BJ (cell line): Measurements from ENCODE around the gene TUFM. TPM values are rescaled to one million over a fixed set of nuclear protein-coding genes. Genes with fewer than 3 reads are reported as not detected.

Experiments
- CTCF ChIA-PET: fragments of 350-600 bp; formaldehyde crosslinking; extraction: SDS; loops from one replicate; lab custom pipeline; 2021; ENCODE audit warnings: antibody characterized with exemption, inconsistent platforms; lab: Yijun Ruan, JAX
- POLR2A ChIA-PET: fragments of 300-600 bp; sonication (Branson Sonifier 250); formaldehyde crosslinking; extraction: SDS; loops from one replicate; lab custom pipeline; 2021; ENCODE audit warnings: antibody characterized with exemption; lab: Charles Lee
- DNase-seq: peaks from one replicate; pipeline ENCODE4 v3.0.0-alpha.2; 2011; ENCODE audit warnings: low read depth
- H3K27me3 ChIP-seq: 2 replicates; pipeline ENCODE4 v1.6.0; 2011; ENCODE audit warnings: low read length; ENCODE audit not compliant: control insufficient read depth, insufficient read depth
- H3K36me3 ChIP-seq: 2 replicates; pipeline ENCODE4 v1.5.1; 2011; ENCODE audit warnings: low read length; ENCODE audit not compliant: control insufficient read depth, insufficient read depth
- H3K4me3 ChIP-seq: 2 replicates; pipeline ENCODE4 v1.5.1; 2011; ENCODE audit warnings: low read depth, mild to moderate bottlenecking, control low read depth, low read length
- polyA plus RNA-seq: library from polyadenylated mRNA; depleted of rRNA; stranded (reverse); fragments of >200 nt; gene quantifications from 2 replicates; pipeline ENCODE4 v1.2.3, GENCODE V29; 2011
- TF ChIP-seq, protein P1 (sequence below): IDR thresholded peaks from 2 replicates; pipeline ENCODE4 v1.5.1; 2011; ENCODE audit warnings: low read depth, mild to moderate bottlenecking, control low read depth, inconsistent platforms, low read length, moderate library complexity; ENCODE audit not compliant: insufficient read depth

Gene TUFM
- polyA plus RNA-seq, 1 experiment: 118 TPM

DNA sequence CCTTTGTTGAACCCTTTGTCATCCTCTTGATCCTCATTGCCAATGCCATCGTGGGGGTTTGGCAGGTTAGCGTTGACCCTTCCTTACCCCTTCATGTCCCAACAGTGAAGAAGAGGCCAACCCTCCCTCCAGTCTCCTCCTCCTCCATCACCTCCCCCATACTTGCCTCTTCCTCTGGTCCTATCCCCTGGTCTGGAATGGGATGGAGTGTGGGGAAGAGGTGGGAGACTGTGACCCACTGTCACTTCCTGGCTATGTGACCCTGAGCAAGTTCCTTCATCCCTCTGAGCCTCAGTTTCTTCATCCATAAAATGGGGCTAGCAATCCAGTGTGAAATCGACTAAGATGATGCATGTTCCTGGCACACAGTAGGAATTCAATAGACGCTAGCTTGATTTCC lies 34.8 kb upstream of the TUFM start:
- no peaks in the 10 kb centered on the region for H3K27me3 ChIP-seq
- TF ChIP-seq, protein P1, sequence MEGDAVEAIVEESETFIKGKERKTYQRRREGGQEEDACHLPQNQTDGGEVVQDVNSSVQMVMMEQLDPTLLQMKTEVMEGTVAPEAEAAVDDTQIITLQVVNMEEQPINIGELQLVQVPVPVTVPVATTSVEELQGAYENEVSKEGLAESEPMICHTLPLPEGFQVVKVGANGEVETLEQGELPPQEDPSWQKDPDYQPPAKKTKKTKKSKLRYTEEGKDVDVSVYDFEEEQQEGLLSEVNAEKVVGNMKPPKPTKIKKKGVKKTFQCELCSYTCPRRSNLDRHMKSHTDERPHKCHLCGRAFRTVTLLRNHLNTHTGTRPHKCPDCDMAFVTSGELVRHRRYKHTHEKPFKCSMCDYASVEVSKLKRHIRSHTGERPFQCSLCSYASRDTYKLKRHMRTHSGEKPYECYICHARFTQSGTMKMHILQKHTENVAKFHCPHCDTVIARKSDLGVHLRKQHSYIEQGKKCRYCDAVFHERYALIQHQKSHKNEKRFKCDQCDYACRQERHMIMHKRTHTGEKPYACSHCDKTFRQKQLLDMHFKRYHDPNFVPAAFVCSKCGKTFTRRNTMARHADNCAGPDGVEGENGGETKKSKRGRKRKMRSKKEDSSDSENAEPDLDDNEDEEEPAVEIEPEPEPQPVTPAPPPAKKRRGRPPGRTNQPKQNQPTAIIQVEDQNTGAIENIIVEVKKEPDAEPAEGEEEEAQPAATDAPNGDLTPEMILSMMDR: no peak
- POLR2A ChIA-PET: no interaction called here
- H3K4me3 ChIP-seq: no peak overlapping the region
- no peak for DNase-seq
- CTCF ChIA-PET: interaction anchor here (1.0 kb wide), 1 partner anchor 8 kb away, joined by 3 read pairs; no protein-coding TSS in a partner anchor
- no peaks in the 10 kb centered on the region for H3K36me3 ChIP-seq

DNA sequence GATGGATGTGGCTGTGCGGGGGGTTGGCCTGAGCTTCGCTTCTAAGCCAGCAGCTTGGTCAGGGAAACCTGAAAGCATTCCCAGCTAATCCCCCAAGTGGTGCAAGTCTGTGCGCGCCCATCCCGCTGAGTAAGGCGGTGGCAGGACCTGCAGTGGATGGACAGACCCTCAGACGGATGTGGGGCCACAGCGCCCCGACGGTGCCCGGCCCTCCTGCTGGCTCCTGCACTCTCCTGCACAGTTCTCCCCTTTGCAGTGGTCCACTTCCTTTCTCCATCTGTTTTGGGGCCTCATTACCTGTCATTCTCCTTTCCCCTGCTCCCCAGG lies 34.4 kb upstream of the TUFM start:
- ChIA-PET POLR2A (no interaction called here), CTCF (interaction anchor here (1.6 kb wide), 1 partner anchor 10 kb away, joined by 3 read pairs; no protein-coding TSS in a partner anchor)
- TF ChIP-seq, protein P1: no peak
- H3K36me3 ChIP-seq: no peaks in the 10 kb centered on the region
- no peaks in the 10 kb centered on the region for H3K27me3 ChIP-seq
- no peak overlapping the region; the same call in 1 of the 2 replicates for H3K4me3 ChIP-seq
- DNase-seq: no peak

DNA sequence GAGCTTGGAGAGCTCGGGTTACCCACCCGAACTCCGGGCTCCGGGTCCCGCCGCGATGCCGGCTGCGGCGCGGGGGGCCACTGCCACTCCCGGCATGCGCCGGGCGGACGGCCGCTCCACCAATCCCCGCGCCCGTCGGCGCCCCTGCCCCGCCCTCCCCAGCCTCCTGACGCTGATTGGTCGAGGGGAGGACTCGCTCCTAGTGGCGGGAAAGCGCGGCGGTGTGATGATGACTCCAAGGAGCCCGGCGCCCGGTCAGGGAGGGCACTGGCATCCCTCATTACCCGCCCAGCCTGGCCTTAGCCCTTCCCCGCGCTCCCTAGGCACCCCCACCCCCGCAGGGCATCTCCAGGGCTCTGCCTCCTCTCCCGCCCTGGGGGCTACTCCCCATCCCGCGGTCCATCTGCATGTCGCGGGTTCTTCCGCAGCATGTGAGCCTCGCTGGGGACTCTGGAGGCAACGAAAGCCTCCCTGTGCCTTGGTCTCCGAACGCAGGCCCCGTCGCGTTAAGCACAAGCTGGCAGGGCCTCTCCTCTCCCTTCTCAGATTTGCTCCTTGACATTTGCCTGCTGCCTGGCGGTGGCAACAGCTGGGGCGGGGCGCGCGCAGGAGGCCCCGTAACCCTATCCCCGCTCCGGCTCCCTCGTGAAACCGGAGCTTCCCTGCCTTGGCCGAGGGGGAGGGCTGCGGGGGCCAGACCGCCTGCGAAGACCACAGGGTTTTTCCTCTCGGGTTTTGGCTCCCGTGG lies 33.9 kb upstream of the TUFM start:
- ChIA-PET POLR2A (interaction anchor here (0.6 kb wide), 1 partner anchor 17 kb away, joined by 3 read pairs; no protein-coding TSS in a partner anchor), CTCF (interaction anchor here (1.6 kb wide), 1 partner anchor 9 kb away, joined by 3 read pairs; no protein-coding TSS in a partner anchor)
- Histone ChIP-seq H3K36me3 (no peaks in the 10 kb centered on the region), H3K27me3 (no peaks in the 10 kb centered on the region), H3K4me3 (peak overlapping the region; percentile 60)
- peak; percentile 15 for DNase-seq
- TF ChIP-seq, protein P1: no peak

DNA sequence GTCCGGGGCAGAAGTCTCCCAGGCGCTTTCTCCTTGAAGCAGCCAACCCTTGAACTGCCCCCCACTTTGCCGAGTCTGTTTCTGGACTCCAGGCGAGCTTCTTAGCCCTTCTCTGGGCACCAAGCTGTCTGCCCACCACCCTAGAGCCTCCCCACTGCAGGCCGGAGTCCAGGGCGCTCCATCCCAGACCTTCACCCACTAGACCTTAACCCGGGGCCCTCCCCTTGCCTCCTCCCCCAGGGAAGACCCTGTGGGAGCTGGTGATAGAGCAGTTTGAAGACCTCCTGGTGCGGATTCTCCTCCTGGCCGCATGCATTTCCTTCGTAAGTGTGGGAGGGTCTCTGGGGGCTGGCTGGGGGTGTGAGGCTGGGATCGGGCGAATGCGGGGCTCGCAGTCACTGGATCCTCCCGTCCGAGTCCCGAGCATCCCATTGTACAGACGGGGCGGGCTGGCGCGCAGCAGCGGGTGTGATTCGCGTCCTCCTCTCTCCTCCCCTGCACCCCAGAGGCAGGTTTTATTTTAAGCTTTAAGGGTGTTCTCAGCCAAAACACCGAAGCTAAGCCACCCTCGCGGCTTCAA lies 33.2 kb upstream of the TUFM start:
- ChIA-PET POLR2A (interaction anchor here (0.6 kb wide), 1 partner anchor 17 kb away, joined by 3 read pairs; no protein-coding TSS in a partner anchor), CTCF (interaction anchor here (0.9 to 1.6 kb wide), 3 partner anchors 9 to 66 kb away, joined by 3 to 5 read pairs (median 5); no protein-coding TSS in a partner anchor)
- Histone ChIP-seq H3K36me3 (no peaks in the 10 kb centered on the region), H3K4me3 (peak overlapping the region; percentile 60), H3K27me3 (no peaks in the 10 kb centered on the region)
- no peak for DNase-seq
- TF ChIP-seq, protein P1: no peak

DNA sequence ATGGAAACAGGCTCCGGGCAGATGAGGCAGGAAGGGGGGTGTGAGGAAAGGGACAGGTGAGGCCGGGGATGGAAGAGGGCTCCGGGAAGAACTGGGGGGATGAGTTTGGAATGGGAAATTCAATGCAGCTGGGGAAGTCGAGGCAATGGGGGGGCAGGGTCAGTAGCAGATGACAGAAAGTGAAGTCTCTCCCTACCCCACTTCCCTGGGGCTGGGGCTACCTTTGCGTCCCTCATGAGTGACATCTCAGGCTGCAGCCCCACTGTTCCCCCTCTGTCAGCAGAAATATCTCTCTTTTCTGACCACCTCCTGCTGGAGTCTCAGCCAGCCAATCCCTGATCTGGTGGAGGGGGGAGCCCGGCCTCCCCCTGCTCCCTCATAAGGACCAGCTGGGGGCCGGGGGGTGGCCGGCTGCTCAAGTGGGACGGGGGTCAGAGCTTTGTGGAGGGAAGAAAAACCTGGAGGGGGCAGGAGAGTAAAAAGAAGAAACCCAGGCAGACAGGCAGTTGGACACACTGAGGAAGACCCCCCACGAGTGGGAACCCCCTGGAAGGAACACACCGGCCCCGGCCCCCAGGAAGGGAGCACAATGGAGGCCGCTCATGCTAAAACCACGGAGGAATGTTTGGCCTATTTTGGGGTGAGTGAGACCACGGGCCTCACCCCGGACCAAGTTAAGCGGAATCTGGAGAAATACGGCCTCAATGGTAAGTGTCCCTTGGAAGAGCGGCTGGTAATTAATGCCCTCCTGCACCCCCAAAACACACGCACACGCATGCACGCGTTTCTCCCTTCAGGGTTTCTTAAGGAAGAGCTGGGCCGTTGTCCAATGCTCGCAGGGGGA lies 32.2 kb upstream of the TUFM start, which contains the start of gene ATP2A1:
TSS of gene ATP2A1 (plus strand) at position 406 of the 844 bp plus-strand sequence. CDS start at position 590, 184 bp downstream.
- H3K27me3 ChIP-seq: no peaks in the 10 kb centered on the region
- ChIA-PET CTCF (interaction anchor here (0.9 to 1.0 kb wide), 2 partner anchors 13 to 67 kb away, joined by 5 read pairs; no protein-coding TSS in a partner anchor), POLR2A (no interaction called here)

More for the DNA sequence above, 32.2 kb upstream of the TUFM start, which contains the start of gene ATP2A1:
- Histone ChIP-seq H3K36me3 (peaks cover under 1% of the 10 kb centered on the region; the same call in 1 of the 2 replicates), H3K4me3 (peak within 1 kb of the TSS; percentile 60)
- TF ChIP-seq, protein P1: no peak
- DNase-seq: no peak
